Measurements from ENCODE around the gene CDKN2AIP.

GRCh38 chr4:183409483-183409882 lies 35.0 kb upstream of the CDKN2AIP start:
- TF ChIP-seq, protein P1, sequence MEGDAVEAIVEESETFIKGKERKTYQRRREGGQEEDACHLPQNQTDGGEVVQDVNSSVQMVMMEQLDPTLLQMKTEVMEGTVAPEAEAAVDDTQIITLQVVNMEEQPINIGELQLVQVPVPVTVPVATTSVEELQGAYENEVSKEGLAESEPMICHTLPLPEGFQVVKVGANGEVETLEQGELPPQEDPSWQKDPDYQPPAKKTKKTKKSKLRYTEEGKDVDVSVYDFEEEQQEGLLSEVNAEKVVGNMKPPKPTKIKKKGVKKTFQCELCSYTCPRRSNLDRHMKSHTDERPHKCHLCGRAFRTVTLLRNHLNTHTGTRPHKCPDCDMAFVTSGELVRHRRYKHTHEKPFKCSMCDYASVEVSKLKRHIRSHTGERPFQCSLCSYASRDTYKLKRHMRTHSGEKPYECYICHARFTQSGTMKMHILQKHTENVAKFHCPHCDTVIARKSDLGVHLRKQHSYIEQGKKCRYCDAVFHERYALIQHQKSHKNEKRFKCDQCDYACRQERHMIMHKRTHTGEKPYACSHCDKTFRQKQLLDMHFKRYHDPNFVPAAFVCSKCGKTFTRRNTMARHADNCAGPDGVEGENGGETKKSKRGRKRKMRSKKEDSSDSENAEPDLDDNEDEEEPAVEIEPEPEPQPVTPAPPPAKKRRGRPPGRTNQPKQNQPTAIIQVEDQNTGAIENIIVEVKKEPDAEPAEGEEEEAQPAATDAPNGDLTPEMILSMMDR (IDR thresholded peaks at IDR 0.05) = no peak
- no peak for TF ChIP-seq POLR2A (IDR thresholded peaks at IDR 0.05)
